Measurements from ENCODE around the gene TAC3.
"Not testable (repeated sequence)": the region's sequence is repeated elsewhere in the genome, so short reads cannot be mapped to it uniquely, and the experiment has no call there.

DNA sequence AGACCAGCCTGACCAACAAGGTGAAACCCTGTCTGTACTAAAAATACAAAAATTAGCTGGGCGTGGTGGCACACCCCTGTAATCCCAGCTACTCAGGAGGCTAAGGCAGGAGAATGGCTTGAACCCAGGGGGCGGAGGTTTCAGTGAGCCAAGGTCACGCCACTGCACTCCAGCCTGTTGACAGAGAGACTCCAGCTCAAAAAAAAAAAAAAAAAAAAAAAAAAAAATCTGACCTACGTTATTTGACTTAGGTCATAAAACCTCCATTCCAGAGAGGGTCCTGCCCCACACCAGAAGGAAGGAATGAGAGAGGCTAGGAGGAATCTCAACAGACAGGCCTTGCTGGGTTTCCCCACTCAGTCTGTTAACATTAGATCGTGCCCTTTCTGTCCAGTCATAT is 2.0 kb upstream of the TAC3 start:
- TF ChIP-seq, protein P1, sequence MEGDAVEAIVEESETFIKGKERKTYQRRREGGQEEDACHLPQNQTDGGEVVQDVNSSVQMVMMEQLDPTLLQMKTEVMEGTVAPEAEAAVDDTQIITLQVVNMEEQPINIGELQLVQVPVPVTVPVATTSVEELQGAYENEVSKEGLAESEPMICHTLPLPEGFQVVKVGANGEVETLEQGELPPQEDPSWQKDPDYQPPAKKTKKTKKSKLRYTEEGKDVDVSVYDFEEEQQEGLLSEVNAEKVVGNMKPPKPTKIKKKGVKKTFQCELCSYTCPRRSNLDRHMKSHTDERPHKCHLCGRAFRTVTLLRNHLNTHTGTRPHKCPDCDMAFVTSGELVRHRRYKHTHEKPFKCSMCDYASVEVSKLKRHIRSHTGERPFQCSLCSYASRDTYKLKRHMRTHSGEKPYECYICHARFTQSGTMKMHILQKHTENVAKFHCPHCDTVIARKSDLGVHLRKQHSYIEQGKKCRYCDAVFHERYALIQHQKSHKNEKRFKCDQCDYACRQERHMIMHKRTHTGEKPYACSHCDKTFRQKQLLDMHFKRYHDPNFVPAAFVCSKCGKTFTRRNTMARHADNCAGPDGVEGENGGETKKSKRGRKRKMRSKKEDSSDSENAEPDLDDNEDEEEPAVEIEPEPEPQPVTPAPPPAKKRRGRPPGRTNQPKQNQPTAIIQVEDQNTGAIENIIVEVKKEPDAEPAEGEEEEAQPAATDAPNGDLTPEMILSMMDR (IDR thresholded peaks at IDR 0.05; ENCODE audit: low read depth, low read length, poor library complexity, severe bottlenecking): not testable (repeated sequence)
- not testable (repeated sequence) for TF ChIP-seq EZH2phosphoT487 (IDR thresholded peaks at IDR 0.05; ENCODE audit: borderline replicate concordance, low read length)

All from DOHH2 (cell line).